GM18909 (cell line): Measurements from ENCODE around the gene RNU6-8.

ENCODE experiments used
- ATAC-seq: cut with Tn5 transposase; IDR thresholded peaks from one replicate; pipeline ENCODE4 v1.9.1; 2021; ENCODE audit warnings: mild to moderate bottlenecking; ENCODE audit not compliant: unreplicated experiment, poor library complexity

Gene RNU6-8

GRCh38 chr14:32205984-32206383 lies 2.9 kb upstream of the RNU6-8 start:
- ATAC-seq = no peak

- ATAC-seq = no peak
Observed at GRCh38 chr14:32205554-32205953, 2.5 kb upstream of the RNU6-8 start.

GRCh38 chr14:32203928-32204357 lies 874 bp upstream of the RNU6-8 start:
- ATAC-seq = no peak

- no peak for ATAC-seq
Observed at GRCh38 chr14:32202491-32202997, 525 bp downstream of the RNU6-8 start.

GRCh38 chr14:32201816-32202490 lies 1.1 kb downstream of the RNU6-8 start, which contains the start of gene RNU6-7:
RNU6-7 (plus strand) TSS chr14:32202045.
- ATAC-seq = no peak

GRCh38 chr14:32201193-32201815 lies 1.8 kb downstream of the RNU6-8 start:
- ATAC-seq = peak; percentile 60

GRCh38 chr14:32200368-32201192 lies 2.5 kb downstream of the RNU6-8 start:
- peak; percentile 24 for ATAC-seq

- ATAC-seq = peak; percentile 52
Observed at GRCh38 chr14:32197919-32198318, 5.2 kb downstream of the RNU6-8 start.

- no peak for ATAC-seq
Observed at GRCh38 chr14:32195636-32196035, 7.4 kb downstream of the RNU6-8 start.

GRCh38 chr14:32193532-32193931 lies 9.5 kb downstream of the RNU6-8 start:
- no peak for ATAC-seq

- no peak for ATAC-seq
Observed at GRCh38 chr14:32192712-32193373, 10.2 kb downstream of the RNU6-8 start.

GRCh38 chr14:32190673-32191072 lies 12.4 kb downstream of the RNU6-8 start:
- no peak for ATAC-seq

GRCh38 chr14:32189811-32190210 lies 13.3 kb downstream of the RNU6-8 start:
- no peak for ATAC-seq

- peak; percentile 73 for ATAC-seq
Observed at GRCh38 chr14:32186248-32186647, 16.8 kb downstream of the RNU6-8 start.

GRCh38 chr14:32185097-32185496 lies 18.0 kb downstream of the RNU6-8 start:
- no peak for ATAC-seq

GRCh38 chr14:32183151-32184058 lies 19.7 kb downstream of the RNU6-8 start:
- no peak for ATAC-seq

- no peak for ATAC-seq
Observed at GRCh38 chr14:32171469-32171868, 31.6 kb downstream of the RNU6-8 start.

GRCh38 chr14:32169191-32169590 lies 33.9 kb downstream of the RNU6-8 start:
- ATAC-seq = no peak

- no peak for ATAC-seq
Observed at GRCh38 chr14:32167907-32168306, 35.2 kb downstream of the RNU6-8 start.
